ENCODE data around the gene AHCYL2. TPM values are rescaled to one million over a fixed set of nuclear protein-coding genes. Genes with fewer than 3 reads are reported as not detected.

Gene AHCYL2
- total and polyA plus RNA-seq, 2 of the 8 experiments (the other 6 are each of a cell fraction or from before 2014, with no cell fraction given): 20.7 to 25.4 TPM

DNA sequence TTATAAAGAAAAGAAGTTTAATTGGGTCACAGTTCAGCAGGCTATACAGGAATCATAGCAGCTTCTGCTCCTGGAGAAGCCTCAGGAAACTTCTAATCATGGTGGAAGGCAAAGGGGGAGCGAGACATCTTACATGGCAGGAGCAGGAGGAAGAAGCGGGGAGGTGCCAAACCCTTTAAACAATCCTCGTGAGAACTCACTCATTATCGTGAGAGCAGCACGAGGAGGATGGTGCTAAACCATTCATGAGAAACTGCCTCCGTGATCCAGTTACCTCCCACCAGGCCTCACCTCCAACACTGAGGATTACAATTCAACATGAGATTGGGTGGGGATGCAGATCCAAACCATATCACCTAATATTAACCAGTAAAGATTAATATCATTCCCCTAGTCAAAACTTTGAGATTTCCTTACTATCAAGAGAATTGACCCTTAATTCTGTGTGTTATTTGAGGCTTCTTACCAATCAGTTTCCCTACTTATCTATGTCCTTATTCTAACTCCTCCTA is 38.0 kb upstream of the AHCYL2 start:
- CTCF ChIA-PET (ENCODE audit: partially characterized antibody): interaction anchor here (0.6 to 1.1 kb wide), 2 partner anchors 24 to 157 kb away, joined by 3 to 4 read pairs; no protein-coding TSS in a partner anchor
- Histone ChIP-seq H2BK120ac (replicated peaks; ENCODE audit: low read depth, low read length) (no peak overlapping the region), H4K8ac (ENCODE audit: extremely low read depth, insufficient read depth, low read length) (no peak overlapping the region), H3K27ac (ENCODE audit: low read depth, low read length) (no peak overlapping the region), H2AFZ (ENCODE audit: low read length) (no peak overlapping the region), H3K23ac (ENCODE audit: insufficient read length) (no peak overlapping the region), H3K4me2 (ENCODE audit: insufficient read depth in 1 of 2, low read depth in 2 of 2, low read length in 2 of 2) (no peak overlapping the region; a peak in 1 of 4 replicates), H2BK15ac (ENCODE audit: low read length) (no peak overlapping the region), H3K36me3 (ENCODE audit: control insufficient read depth in 2 of 4, insufficient read depth in 4 of 4, low read length in 3 of 4) (no peaks in the 10 kb centered on the region), H2AK5ac (ENCODE audit: low read depth, low read length) (no peak overlapping the region), H2BK5ac (ENCODE audit: low read depth, low read length) (no peak overlapping the region), H3K4ac (replicated peaks; ENCODE audit: insufficient read length, low read depth, low read length) (no peak overlapping the region), H2BK12ac (ENCODE audit: low read depth, low read length) (no peak overlapping the region), H3K4me1 (replicated peaks in 1 of 4; ENCODE audit: control insufficient read depth in 3 of 4, insufficient read depth in 4 of 4, low read length in 3 of 4) (peaks cover 4 to 12% (median 9%) of the 10 kb centered on the region in 4 experiments; a peak in 6 of 7 replicates), H3K9me3 (ENCODE audit: insufficient read depth in 2 of 2, low read depth in 1 of 2, low read length in 1 of 2) (no peaks in the 10 kb centered on the region), H3K79me1 (ENCODE audit: low read depth, low read length) (peaks cover 8% of the 10 kb centered on the region; the same call in 1 of the 2 replicates), H3K56ac (replicated peaks; ENCODE audit: insufficient read length, low read depth, low read length) (no peak overlapping the region), H3K14ac (ENCODE audit: insufficient read length) (no peak overlapping the region), H3K79me2 (ENCODE audit: control insufficient read depth in 1 of 2, insufficient read depth in 2 of 2, low read length in 2 of 2) (peaks cover 19 to 27% of the 10 kb centered on the region in 2 experiments), H4K5ac (ENCODE audit: insufficient read length, low read depth, low read length) (no peak overlapping the region), H3K18ac (ENCODE audit: extremely low read depth, low read length) (no peak overlapping the region), H3K4me3 (ENCODE audit: extremely low read depth in 1 of 4, insufficient read depth in 2 of 4, low read depth in 3 of 4, low read length in 4 of 4) (no peak overlapping the region), H2BK20ac (ENCODE audit: low read length) (no peak overlapping the region), H3K23me2 (ENCODE audit: low read depth, low read length) (peaks cover 16% of the 10 kb centered on the region), H3K27me3 (replicated peaks in 1 of 4; ENCODE audit: control insufficient read depth in 3 of 4, extremely low read depth in 1 of 4, insufficient read depth in 3 of 4, low read length in 3 of 4) (peaks cover 0 to 12% (median 6%) of the 10 kb centered on the region in 4 experiments; a peak in 4 of 7 replicates), H3K9ac (replicated peaks in 1 of 4; ENCODE audit: extremely low read depth in 1 of 4, low read depth in 3 of 4, low read length in 3 of 4) (no peak overlapping the region), H4K20me1 (replicated peaks in 1 of 2; ENCODE audit: control insufficient read depth in 1 of 2, insufficient read depth in 2 of 2, low read length in 2 of 2) (peaks cover 8 to 14% of the 10 kb centered on the region in 2 experiments), H4K91ac (replicated peaks; ENCODE audit: insufficient read length, low read length) (no peak overlapping the region)
- WGBS, 2 experiments (ENCODE audit: extremely low coverage in 1 of 2, insufficient coverage in 1 of 2, insufficient read length in 1 of 2, insufficient replicate concordance in 2 of 2, low coverage in 1 of 2, low lambda C conversion rate in 2 of 2, missing lambda C conversion rate in 1 of 2): 80% methylated on average over 6 of the region's 6 CpGs; no CpG with 5 or more reads in 1 of the 2 experiments
- FAIRE-seq: no peak
- no peak for DNase-seq (ENCODE audit: low read depth in 1 of 2, low spot score in 2 of 2)
- POLR2A ChIA-PET (ENCODE audit: partially characterized antibody): interaction anchor here (0.6 to 7.9 kb wide), 2 partner anchors 16 to 21 kb away, joined by 3 to 116 read pairs; no protein-coding TSS in a partner anchor
- no peak for TF ChIP-seq SP1 (IDR thresholded peaks at IDR 0.05; ENCODE audit: low read depth, low read length)
- TF ChIP-seq, protein P1, sequence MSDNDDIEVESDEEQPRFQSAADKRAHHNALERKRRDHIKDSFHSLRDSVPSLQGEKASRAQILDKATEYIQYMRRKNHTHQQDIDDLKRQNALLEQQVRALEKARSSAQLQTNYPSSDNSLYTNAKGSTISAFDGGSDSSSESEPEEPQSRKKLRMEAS (IDR thresholded peaks at IDR 0.05): no peak
- no peak for TF ChIP-seq CTBP2 (IDR thresholded peaks at IDR 0.05; ENCODE audit: borderline replicate concordance, insufficient read depth, insufficient read length, low read length)
- TF ChIP-seq GABPA (IDR thresholded peaks at IDR 0.05; ENCODE audit: borderline replicate concordance, insufficient read depth, low read length): no peak
- no peak for TF ChIP-seq E2F6 (IDR thresholded peaks at IDR 0.05)
- TF ChIP-seq EGR1 (IDR thresholded peaks at IDR 0.05; ENCODE audit: borderline replicate concordance, low read depth, low read length): no peak
- no peak for TF ChIP-seq SP2 (IDR thresholded peaks at IDR 0.05; ENCODE audit: low read length)
- no peak for TF ChIP-seq POU5F1 (IDR thresholded peaks at IDR 0.05; ENCODE audit: low read depth, low read length)
- no peak for TF ChIP-seq HDAC2 (IDR thresholded peaks at IDR 0.05; ENCODE audit: borderline replicate concordance in 1 of 2, low read depth in 2 of 2, low read length in 2 of 2)
- no peak for TF ChIP-seq BACH1 (IDR thresholded peaks at IDR 0.05; ENCODE audit: low read length)
- TF ChIP-seq EP300 (IDR thresholded peaks at IDR 0.05; ENCODE audit: borderline replicate concordance in 1 of 2, low read depth in 2 of 2, low read length in 2 of 2): no peak
- TF ChIP-seq BRCA1 (IDR thresholded peaks at IDR 0.05; ENCODE audit: low read depth, low read length): no peak
